Osteoblast (primary cell): ENCODE results near the gene AAR2. TPM values are rescaled to one million over a fixed set of nuclear protein-coding genes. Genes with fewer than 3 reads are reported as not detected.

Source experiments
- DNase-seq: peaks from one replicate; pipeline ENCODE4 v3.0.0; 2011; ENCODE audit warnings: low spot score, mixed read lengths; ENCODE audit not compliant: insufficient read length; ENCODE audit errors: missing footprints
- H2AFZ ChIP-seq: 2 replicates; pipeline ENCODE4 v1.6.0; 2011; ENCODE audit warnings: mild to moderate bottlenecking, low read length
- H3K27ac ChIP-seq: 2 replicates; pipeline ENCODE4 v1.5.1; 2011; ENCODE audit warnings: mild to moderate bottlenecking, low read depth, low read length, moderate library complexity
- H3K27me3 ChIP-seq: 2 replicates; pipeline ENCODE4 v1.6.0; 2012; ENCODE audit warnings: mild to moderate bottlenecking, control low read depth, inconsistent platforms, low read length, moderate library complexity; ENCODE audit not compliant: insufficient read depth
- H3K36me3 ChIP-seq: 2 replicates; pipeline ENCODE4 v1.5.1; 2011; ENCODE audit warnings: mild to moderate bottlenecking, low read length, control low read depth, moderate library complexity; ENCODE audit not compliant: insufficient read depth
- H3K4me1 ChIP-seq: 2 replicates; pipeline ENCODE4 v1.5.1; 2011; ENCODE audit warnings: mild to moderate bottlenecking, low read length, control low read depth, moderate library complexity; ENCODE audit not compliant: insufficient read depth
- H3K4me2 ChIP-seq: 2 replicates; pipeline ENCODE4 v1.6.0; 2011; ENCODE audit warnings: mild to moderate bottlenecking, low read length; ENCODE audit not compliant: insufficient read depth
- H3K4me3 ChIP-seq: fragments of 200-600 bp; sonication (generic); 3 replicates; pipeline ENCODE4 v1.5.1; 2012; ENCODE audit warnings: mild to moderate bottlenecking, low read length, inconsistent platforms; ENCODE audit not compliant: insufficient read depth
- H3K79me2 ChIP-seq: 2 replicates; pipeline ENCODE4 v1.6.0; 2012; ENCODE audit warnings: mild to moderate bottlenecking, low read length, control low read depth, inconsistent platforms; ENCODE audit not compliant: insufficient read depth
- H3K9me3 ChIP-seq: 2 replicates; pipeline ENCODE4 v1.5.1; 2011; ENCODE audit warnings: low read depth, low read length, control low read depth
- H4K20me1 ChIP-seq: 2 replicates; pipeline ENCODE4 v1.6.0; 2012; ENCODE audit warnings: mild to moderate bottlenecking, low read length, control low read depth; ENCODE audit not compliant: insufficient read depth
- total RNA-seq: library from RNA; depleted of rRNA; stranded (reverse); fragments of >200 nt; gene quantifications from 2 replicates; pipeline ENCODE4 v1.2.3, GENCODE V29; 2012
- TF ChIP-seq, protein P1 (sequence below): IDR thresholded peaks from 2 replicates; pipeline ENCODE4 v1.5.1; 2011; ENCODE audit warnings: mild to moderate bottlenecking, low read depth, low read length, moderate library complexity; ENCODE audit errors: extremely low read depth

AAR2 gene
- total RNA-seq, 1 donor: 29.0 TPM

DNA sequence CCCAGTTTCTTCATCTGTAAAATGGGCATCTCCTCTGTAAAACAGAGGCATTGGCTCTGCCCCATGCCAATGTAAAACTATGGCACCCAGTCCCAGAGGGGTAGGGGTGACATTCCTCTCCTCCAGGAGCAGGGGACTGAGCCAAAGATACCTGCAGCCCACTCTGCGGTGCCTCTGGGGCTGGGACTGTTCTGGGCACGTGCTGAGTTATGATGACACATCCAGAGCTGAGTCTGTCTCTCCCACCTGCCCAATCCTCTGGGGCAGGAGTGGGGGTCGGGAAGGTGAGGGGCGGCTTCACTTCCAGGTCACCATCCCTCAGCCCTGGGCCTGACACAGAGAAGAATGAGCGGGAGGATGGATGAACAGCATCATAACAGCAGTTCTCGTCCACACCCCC lies 29.9 kb downstream of the AAR2 start:
- no peaks in the 10 kb centered on the region for H3K4me1 ChIP-seq
- no peaks in the 10 kb centered on the region for H4K20me1 ChIP-seq
- DNase-seq: no peak
- peaks cover 3% of the 10 kb centered on the region for H3K27me3 ChIP-seq
- no peaks in the 10 kb centered on the region for H3K36me3 ChIP-seq
- no peak overlapping the region for H3K27ac ChIP-seq
- H3K9me3 ChIP-seq: no peaks in the 10 kb centered on the region
- TF ChIP-seq, protein P1, sequence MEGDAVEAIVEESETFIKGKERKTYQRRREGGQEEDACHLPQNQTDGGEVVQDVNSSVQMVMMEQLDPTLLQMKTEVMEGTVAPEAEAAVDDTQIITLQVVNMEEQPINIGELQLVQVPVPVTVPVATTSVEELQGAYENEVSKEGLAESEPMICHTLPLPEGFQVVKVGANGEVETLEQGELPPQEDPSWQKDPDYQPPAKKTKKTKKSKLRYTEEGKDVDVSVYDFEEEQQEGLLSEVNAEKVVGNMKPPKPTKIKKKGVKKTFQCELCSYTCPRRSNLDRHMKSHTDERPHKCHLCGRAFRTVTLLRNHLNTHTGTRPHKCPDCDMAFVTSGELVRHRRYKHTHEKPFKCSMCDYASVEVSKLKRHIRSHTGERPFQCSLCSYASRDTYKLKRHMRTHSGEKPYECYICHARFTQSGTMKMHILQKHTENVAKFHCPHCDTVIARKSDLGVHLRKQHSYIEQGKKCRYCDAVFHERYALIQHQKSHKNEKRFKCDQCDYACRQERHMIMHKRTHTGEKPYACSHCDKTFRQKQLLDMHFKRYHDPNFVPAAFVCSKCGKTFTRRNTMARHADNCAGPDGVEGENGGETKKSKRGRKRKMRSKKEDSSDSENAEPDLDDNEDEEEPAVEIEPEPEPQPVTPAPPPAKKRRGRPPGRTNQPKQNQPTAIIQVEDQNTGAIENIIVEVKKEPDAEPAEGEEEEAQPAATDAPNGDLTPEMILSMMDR: no peak
- no peaks in the 10 kb centered on the region for H3K79me2 ChIP-seq
- H2AFZ ChIP-seq: no peak overlapping the region
- H3K4me3 ChIP-seq: no peak overlapping the region
- no peak overlapping the region for H3K4me2 ChIP-seq

DNA sequence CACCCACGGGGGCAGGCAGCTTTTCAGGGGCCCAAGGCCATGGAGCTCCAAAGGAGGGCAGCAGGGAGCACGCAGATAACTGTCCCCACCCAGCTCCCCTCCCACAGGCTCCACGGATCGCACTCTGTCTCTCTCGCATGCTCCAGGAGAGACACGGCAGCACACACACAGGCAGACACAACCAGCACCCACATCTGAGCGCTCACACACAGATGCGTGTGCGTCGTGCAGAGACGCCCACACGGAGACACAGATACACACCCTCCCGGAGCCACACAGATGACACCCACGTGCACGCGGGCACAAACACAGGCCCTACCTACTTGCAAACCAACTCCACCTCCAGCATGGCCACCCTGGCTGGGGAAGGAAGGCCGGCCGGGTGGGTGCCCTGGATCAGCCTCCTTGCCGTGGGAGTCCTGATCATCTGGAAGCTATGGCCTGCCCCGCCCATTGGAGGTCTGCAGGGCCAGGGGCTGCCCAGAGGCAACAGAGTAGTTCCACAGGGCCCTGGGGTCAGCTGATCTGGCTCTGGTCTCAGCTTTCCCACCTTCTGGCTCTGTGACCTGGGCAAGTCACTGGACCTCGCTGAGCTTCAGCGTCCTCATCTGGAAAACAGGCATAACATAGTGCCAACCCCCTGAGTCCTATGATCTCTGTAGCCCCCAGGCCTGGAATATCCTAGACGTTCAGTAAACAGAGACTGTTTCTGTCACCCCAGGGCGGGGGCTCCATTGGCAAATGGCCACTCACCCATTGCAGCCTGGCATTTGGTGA lies 31.5 kb downstream of the AAR2 start:
- no peak overlapping the region for H3K4me3 ChIP-seq
- DNase-seq: peak; percentile 32
- no peaks in the 10 kb centered on the region for H3K36me3 ChIP-seq
- no peaks in the 10 kb centered on the region for H3K9me3 ChIP-seq
- TF ChIP-seq, protein P1: no peak
- no peaks in the 10 kb centered on the region for H3K4me1 ChIP-seq
- no peaks in the 10 kb centered on the region for H4K20me1 ChIP-seq
- no peak overlapping the region for H3K4me2 ChIP-seq
- H3K27me3 ChIP-seq: peaks cover 3% of the 10 kb centered on the region
- H2AFZ ChIP-seq: no peak overlapping the region
- H3K27ac ChIP-seq: no peak overlapping the region
- H3K79me2 ChIP-seq: no peaks in the 10 kb centered on the region

DNA sequence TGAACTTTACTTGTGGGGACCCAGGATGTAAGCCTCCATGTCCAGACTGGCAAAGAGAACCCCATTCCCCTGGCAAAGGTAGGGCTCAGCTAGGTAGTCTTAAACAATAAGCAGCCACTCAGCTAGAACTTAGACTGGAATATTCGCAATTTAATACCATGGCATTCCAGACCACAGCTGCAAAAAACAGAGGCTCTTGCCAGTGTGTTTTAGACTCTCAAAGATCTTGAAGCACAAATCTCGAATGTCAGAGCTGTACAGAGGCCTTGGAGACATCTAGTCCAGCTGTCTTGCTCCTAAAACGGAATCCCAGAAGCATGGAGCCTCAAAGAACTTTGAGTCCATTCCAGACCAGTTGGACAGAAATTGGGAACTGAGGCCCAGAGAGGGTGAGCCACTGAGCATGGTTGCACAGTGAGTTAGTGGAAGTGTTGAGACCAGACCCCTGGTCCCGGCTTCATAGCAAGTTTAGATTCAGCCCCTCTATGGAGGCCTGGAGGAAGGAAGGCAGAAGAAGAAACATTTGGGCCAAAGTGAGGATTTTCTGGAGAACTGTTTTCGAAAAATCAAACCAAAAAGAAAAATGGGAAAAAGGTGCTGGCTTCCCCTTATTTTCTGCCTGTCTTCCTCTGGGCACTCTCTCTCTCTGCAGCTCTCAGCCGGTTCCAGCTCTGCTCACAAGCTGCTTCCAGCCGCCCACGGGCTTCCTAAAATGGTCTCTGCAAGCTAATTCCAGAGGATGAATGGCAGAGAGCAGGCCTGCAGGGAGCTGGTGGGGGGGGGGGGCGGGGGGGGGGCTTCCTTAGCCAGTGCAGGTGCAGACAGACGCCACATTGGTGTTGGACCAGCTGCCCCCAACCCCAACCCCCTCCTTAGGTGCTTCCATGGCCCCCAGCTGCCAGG lies 32.4 kb downstream of the AAR2 start:
- H3K27ac ChIP-seq: no peak overlapping the region
- DNase-seq: peak; percentile 77
- H3K36me3 ChIP-seq: no peaks in the 10 kb centered on the region
- H3K4me3 ChIP-seq: no peak overlapping the region
- no peak overlapping the region for H3K4me2 ChIP-seq
- no peak overlapping the region for H2AFZ ChIP-seq
- no peaks in the 10 kb centered on the region for H3K4me1 ChIP-seq
- no peaks in the 10 kb centered on the region for H3K79me2 ChIP-seq
- H3K9me3 ChIP-seq: no peaks in the 10 kb centered on the region
- TF ChIP-seq, protein P1: no peak
- peaks cover 3% of the 10 kb centered on the region for H3K27me3 ChIP-seq
- H4K20me1 ChIP-seq: no peaks in the 10 kb centered on the region

DNA sequence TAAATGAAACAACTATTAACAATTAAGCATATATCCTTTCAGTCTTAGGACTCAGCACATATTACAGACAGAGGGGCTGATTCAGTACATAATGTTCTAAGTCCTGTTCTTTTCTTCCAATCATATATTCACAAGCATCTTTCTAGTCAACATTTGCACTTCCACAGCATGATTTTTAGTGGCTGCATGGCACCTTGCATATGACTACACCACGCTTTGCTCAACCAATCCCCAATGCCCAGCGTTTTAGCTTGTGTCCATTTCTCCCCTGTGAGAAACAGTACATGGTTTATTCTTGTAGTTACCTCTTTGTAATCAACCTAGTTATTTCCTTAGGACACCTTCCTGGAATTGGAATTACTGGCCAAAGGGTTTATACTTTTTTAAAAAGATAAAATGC lies 33.2 kb downstream of the AAR2 start:
- DNase-seq: peak; percentile 79
- H3K4me3 ChIP-seq: no peak overlapping the region
- no peaks in the 10 kb centered on the region for H3K4me1 ChIP-seq
- H2AFZ ChIP-seq: no peak overlapping the region
- H3K27me3 ChIP-seq: peaks cover 9% of the 10 kb centered on the region
- H3K4me2 ChIP-seq: no peak overlapping the region
- no peaks in the 10 kb centered on the region for H4K20me1 ChIP-seq
- no peak overlapping the region for H3K27ac ChIP-seq
- no peaks in the 10 kb centered on the region for H3K36me3 ChIP-seq
- H3K9me3 ChIP-seq: no peaks in the 10 kb centered on the region
- TF ChIP-seq, protein P1: no peak
- no peaks in the 10 kb centered on the region for H3K79me2 ChIP-seq
